Neural cell (in vitro differentiated cells): ENCODE data around the gene MIEF1. TPM values are rescaled to one million over a fixed set of nuclear protein-coding genes. Genes with fewer than 3 reads are reported as not detected.

ENCODE experiments used
- H2AFZ ChIP-seq: fragments of 200-600, 300-800 bp; sonication (generic), shearing (Covaris generic); 2 replicates; pipeline ENCODE4 v1.6.0; 2014; ENCODE audit warnings: low read depth, mild to moderate bottlenecking, antibody characterized with exemption, low read length, moderate library complexity
- H3F3A ChIP-seq: fragments of 200-600 bp; shearing (Covaris generic); 2 replicates; pipeline ENCODE4 v1.6.1; 2016; ENCODE audit warnings: mild to moderate bottlenecking, moderate library complexity, mixed read lengths, antibody characterized with exemption, low read length; ENCODE audit not compliant: insufficient read depth, poor library complexity, severe bottlenecking
- H3K27ac ChIP-seq: fragments of 200-600, 300-800 bp; sonication (generic), shearing (Covaris generic); 2 replicates; pipeline ENCODE4 v1.5.1; 2014; ENCODE audit warnings: mild to moderate bottlenecking, low read length, moderate library complexity
- H3K27me3 ChIP-seq: fragments of 300-800, 200-600 bp; sonication (generic), shearing (Covaris generic); 2 replicates; pipeline ENCODE4 v1.6.0; 2014; ENCODE audit warnings: mild to moderate bottlenecking, low read depth, low read length, moderate library complexity; ENCODE audit not compliant: insufficient read depth
- H3K36me3 ChIP-seq: fragments of 300-800, 200-600 bp; sonication (generic), shearing (Covaris generic); 2 replicates; pipeline ENCODE4 v1.5.1; 2014; ENCODE audit warnings: mild to moderate bottlenecking, antibody characterized with exemption, low read length, moderate library complexity; ENCODE audit not compliant: insufficient read depth
- H3K4me2 ChIP-seq: fragments of 300-800, 200-600 bp; sonication (generic), shearing (Covaris generic); 2 replicates; pipeline ENCODE4 v1.6.0; 2014; ENCODE audit warnings: mild to moderate bottlenecking, low read length
- H3K4me3 ChIP-seq: fragments of 300-800, 200-600 bp; sonication (generic), shearing (Covaris generic); 2 replicates; pipeline ENCODE4 v1.5.1; 2014; ENCODE audit warnings: mild to moderate bottlenecking, low read length, moderate library complexity
- H3K79me2 ChIP-seq: fragments of 200-600 bp; shearing (Covaris generic); replicated peaks from 2 replicates; pipeline ENCODE4 v1.6.0; 2014; ENCODE audit warnings: mild to moderate bottlenecking, low read length, moderate library complexity; ENCODE audit not compliant: insufficient read depth
- H3K9ac ChIP-seq: fragments of 300-800, 200-600 bp; sonication (generic), shearing (Covaris generic); 2 replicates; pipeline ENCODE4 v1.6.1; 2016; ENCODE audit warnings: mild to moderate bottlenecking, low read length, mixed read lengths
- H3K9me2 ChIP-seq: fragments of 200-600 bp; shearing (Covaris generic); 2 replicates; pipeline ENCODE4 v1.6.1; 2016; ENCODE audit warnings: mild to moderate bottlenecking, low read length, mixed read lengths; ENCODE audit not compliant: insufficient read depth
- H3K9me3 ChIP-seq: fragments of 200-600, 300-800 bp; sonication (generic), shearing (Covaris generic); 2 replicates; pipeline ENCODE4 v1.6.1; 2016; ENCODE audit warnings: mild to moderate bottlenecking, mixed run types, low read length, moderate library complexity, mixed read lengths
- H4K20me1 ChIP-seq: fragments of 200-600 bp; shearing (Covaris generic); 2 replicates; pipeline ENCODE4 v1.6.1; 2016; ENCODE audit warnings: mild to moderate bottlenecking, mixed run types; ENCODE audit not compliant: insufficient read depth
- EP300 ChIP-seq: fragments of 450-650 bp; conservative IDR thresholded peaks from 2 replicates; pipeline ENCODE4 v1.6.1; 2014; ENCODE audit warnings: antibody characterized with exemption, mild to moderate bottlenecking, moderate library complexity; ENCODE audit not compliant: poor library complexity, severe bottlenecking
- EZH2 ChIP-seq: fragments of 200-600, 300-800 bp; shearing (Covaris generic), sonication (generic); IDR thresholded peaks from 2 replicates; pipeline ENCODE4 v1.6.1; 2014; ENCODE audit warnings: antibody characterized with exemption, low read length, borderline replicate concordance, mild to moderate bottlenecking; ENCODE audit not compliant: insufficient read depth, poor library complexity, severe bottlenecking
- MXI1 ChIP-seq: fragments of 450-650 bp; conservative IDR thresholded peaks from 2 replicates; pipeline ENCODE4 v1.6.1; 2014; ENCODE audit warnings: antibody characterized with exemption, mild to moderate bottlenecking; ENCODE audit not compliant: poor library complexity, severe bottlenecking
- POLR2AphosphoS5 ChIP-seq: IDR thresholded peaks from 2 replicates; pipeline ENCODE4 v1.6.1; 2012
- RAD21 ChIP-seq: fragments of 450-650 bp; conservative IDR thresholded peaks from 2 replicates; pipeline ENCODE4 v1.6.1; 2014; ENCODE audit warnings: antibody characterized with exemption, mild to moderate bottlenecking, moderate library complexity
- SMC3 ChIP-seq: fragments of 450-650 bp; conservative IDR thresholded peaks from 2 replicates; pipeline ENCODE4 v1.6.1; 2014; ENCODE audit warnings: antibody characterized with exemption, mild to moderate bottlenecking, moderate library complexity; ENCODE audit not compliant: poor library complexity
- TAF1 ChIP-seq: IDR thresholded peaks from 2 replicates; pipeline ENCODE4 v1.6.1; 2012; ENCODE audit warnings: low read depth
- polyA plus RNA-seq: library from polyadenylated mRNA; depleted of rRNA; stranded (reverse); fragments of >200 nt; gene quantifications from 2 replicates; pipeline ENCODE4 v1.2.3, GENCODE V29; 2014
- TF ChIP-seq, protein P1 (sequence below): fragments of 450-650 bp; IDR thresholded peaks from 2 replicates; pipeline ENCODE4 v1.5.1; 2014; ENCODE audit warnings: antibody characterized with exemption, mild to moderate bottlenecking, moderate library complexity; ENCODE audit not compliant: poor library complexity, severe bottlenecking
- TF ChIP-seq, protein P2 (sequence below): IDR thresholded peaks from 2 replicates; pipeline ENCODE4 v1.6.1; 2012; ENCODE audit warnings: borderline replicate concordance

The MIEF1 gene
- polyA plus RNA-seq, 1 donor from 2014 or later = 19.8 TPM

DNA sequence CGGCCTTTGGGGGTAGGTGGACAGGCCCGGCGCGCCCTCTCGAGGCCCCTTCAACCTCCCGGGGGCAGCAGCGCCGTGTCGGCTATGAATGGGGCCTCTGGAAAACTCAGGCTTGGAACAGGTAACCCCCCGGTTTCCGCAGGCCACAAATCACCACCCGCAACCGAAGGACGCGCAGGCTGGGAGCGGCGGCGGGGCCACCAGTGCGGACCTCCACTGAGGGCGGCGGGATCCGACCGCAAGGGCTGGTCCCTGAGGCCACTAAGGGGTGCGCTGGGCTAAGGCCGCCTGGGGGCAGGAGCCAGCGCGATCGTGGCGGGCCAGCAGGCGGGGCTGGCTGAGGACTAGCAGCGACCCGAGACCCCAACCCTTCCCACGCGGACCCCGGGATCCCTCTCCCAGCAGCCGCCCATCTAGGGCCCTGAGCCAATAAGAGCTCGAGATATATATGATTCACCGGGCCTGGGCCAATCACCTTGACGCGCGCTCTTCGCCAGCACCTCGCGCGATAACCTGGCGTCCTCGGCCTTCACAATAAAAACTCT lies 17.7 kb downstream of the MIEF1 start:
- Histone ChIP-seq H3K27ac (peak overlapping the region; percentile 98), H2AFZ (peak overlapping the region; percentile 73), H3K9me3 (no peaks in the 10 kb centered on the region), H3K9me2 (no peaks in the 10 kb centered on the region), H4K20me1 (peaks cover 22% of the 10 kb centered on the region), H3F3A (peaks cover 4% of the 10 kb centered on the region), H3K4me3 (peak overlapping the region; percentile 78), H3K27me3 (no peaks in the 10 kb centered on the region), H3K9ac (peak overlapping the region; percentile 100), H3K36me3 (peaks cover 4% of the 10 kb centered on the region), H3K4me2 (peak overlapping the region; percentile 69), H3K79me2 (peaks cover 41% of the 10 kb centered on the region)
- peak; percentile 97 for TF ChIP-seq POLR2AphosphoS5
- peak; percentile 63 for TF ChIP-seq SMC3
- TF ChIP-seq EZH2 = no peak
- TF ChIP-seq MXI1 = peak; percentile 75
- TF ChIP-seq TAF1 = no peak
- TF ChIP-seq, protein P1, sequence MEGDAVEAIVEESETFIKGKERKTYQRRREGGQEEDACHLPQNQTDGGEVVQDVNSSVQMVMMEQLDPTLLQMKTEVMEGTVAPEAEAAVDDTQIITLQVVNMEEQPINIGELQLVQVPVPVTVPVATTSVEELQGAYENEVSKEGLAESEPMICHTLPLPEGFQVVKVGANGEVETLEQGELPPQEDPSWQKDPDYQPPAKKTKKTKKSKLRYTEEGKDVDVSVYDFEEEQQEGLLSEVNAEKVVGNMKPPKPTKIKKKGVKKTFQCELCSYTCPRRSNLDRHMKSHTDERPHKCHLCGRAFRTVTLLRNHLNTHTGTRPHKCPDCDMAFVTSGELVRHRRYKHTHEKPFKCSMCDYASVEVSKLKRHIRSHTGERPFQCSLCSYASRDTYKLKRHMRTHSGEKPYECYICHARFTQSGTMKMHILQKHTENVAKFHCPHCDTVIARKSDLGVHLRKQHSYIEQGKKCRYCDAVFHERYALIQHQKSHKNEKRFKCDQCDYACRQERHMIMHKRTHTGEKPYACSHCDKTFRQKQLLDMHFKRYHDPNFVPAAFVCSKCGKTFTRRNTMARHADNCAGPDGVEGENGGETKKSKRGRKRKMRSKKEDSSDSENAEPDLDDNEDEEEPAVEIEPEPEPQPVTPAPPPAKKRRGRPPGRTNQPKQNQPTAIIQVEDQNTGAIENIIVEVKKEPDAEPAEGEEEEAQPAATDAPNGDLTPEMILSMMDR = peak; percentile 55
- no peak for TF ChIP-seq EP300
- TF ChIP-seq, protein P2, sequence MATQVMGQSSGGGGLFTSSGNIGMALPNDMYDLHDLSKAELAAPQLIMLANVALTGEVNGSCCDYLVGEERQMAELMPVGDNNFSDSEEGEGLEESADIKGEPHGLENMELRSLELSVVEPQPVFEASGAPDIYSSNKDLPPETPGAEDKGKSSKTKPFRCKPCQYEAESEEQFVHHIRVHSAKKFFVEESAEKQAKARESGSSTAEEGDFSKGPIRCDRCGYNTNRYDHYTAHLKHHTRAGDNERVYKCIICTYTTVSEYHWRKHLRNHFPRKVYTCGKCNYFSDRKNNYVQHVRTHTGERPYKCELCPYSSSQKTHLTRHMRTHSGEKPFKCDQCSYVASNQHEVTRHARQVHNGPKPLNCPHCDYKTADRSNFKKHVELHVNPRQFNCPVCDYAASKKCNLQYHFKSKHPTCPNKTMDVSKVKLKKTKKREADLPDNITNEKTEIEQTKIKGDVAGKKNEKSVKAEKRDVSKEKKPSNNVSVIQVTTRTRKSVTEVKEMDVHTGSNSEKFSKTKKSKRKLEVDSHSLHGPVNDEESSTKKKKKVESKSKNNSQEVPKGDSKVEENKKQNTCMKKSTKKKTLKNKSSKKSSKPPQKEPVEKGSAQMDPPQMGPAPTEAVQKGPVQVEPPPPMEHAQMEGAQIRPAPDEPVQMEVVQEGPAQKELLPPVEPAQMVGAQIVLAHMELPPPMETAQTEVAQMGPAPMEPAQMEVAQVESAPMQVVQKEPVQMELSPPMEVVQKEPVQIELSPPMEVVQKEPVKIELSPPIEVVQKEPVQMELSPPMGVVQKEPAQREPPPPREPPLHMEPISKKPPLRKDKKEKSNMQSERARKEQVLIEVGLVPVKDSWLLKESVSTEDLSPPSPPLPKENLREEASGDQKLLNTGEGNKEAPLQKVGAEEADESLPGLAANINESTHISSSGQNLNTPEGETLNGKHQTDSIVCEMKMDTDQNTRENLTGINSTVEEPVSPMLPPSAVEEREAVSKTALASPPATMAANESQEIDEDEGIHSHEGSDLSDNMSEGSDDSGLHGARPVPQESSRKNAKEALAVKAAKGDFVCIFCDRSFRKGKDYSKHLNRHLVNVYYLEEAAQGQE = peak; percentile 66
- peak; percentile 52 for TF ChIP-seq RAD21

DNA sequence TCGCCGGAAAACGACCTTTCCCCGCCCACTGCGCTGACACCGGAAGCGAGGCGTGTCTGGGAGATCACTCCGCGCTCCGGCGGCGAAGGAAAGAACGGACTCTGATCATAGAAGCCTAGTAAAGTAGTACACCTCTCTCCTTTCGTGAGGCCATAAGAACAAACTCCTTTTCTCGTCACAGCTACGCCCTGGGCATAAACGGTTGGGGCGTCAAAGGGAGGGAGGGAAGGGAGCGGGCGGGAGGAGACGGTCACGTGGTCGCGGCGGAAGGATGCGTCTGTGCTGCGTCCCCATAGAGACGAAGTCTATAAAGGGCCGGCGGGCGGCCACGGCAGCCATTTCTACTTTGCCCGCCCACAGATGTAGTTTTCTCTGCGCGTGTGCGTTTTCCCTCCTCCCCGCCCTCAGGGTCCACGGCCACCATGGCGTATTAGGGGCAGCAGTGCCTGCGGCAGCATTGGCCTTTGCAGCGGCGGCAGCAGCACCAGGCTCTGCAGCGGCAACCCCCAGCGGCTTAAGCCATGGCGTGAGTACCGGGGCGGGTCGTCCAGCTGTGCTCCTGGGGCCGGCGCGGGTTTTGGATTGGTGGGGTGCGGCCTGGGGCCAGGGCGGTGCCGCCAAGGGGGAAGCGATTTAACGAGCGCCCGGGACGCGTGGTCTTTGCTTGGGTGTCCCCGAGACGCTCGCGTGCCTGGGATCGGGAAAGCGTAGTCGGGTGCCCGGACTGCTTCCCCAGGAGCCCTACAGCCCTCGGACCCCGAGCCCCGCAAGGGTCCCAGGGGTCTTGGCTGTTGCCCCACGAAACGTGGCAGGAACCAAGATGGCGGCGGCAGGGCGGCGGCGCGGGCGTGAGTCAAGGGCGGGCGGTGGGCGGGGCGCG lies 18.4 kb downstream of the MIEF1 start, which contains the start of gene ATF4:
Gene ATF4, plus strand, starts transcription at position 337 of the 880 bp plus-strand sequence. CDS start 884 bp downstream, outside the sequence.
- peak within 1 kb of the TSS; percentile 95 for H2AFZ ChIP-seq
- peak within 1 kb of the TSS; percentile 100 for H3K9ac ChIP-seq
- no peaks in the 10 kb centered on the region for H3K9me2 ChIP-seq
- H3K36me3 ChIP-seq = peaks cover 4% of the 10 kb centered on the region
- no peaks in the 10 kb centered on the region for H3K27me3 ChIP-seq
- H3K27ac ChIP-seq = peak within 1 kb of the TSS; percentile 98
- H3K4me3 ChIP-seq = peak within 1 kb of the TSS; percentile 78
- peaks cover 4% of the 10 kb centered on the region for H3F3A ChIP-seq
- H4K20me1 ChIP-seq = peaks cover 27% of the 10 kb centered on the region
- peak; percentile 27 for TF ChIP-seq SMC3
- TF ChIP-seq EZH2 = no peak
- TF ChIP-seq, protein P2 = peak; percentile 98
- TF ChIP-seq EP300 = peak; percentile 67
- TF ChIP-seq RAD21 = no peak
- TF ChIP-seq MXI1 = peak; percentile 91
- TF ChIP-seq TAF1 = peak; percentile 97
- TF ChIP-seq POLR2AphosphoS5 = peak; percentile 99
- TF ChIP-seq, protein P1 = no peak
- H3K9me3 ChIP-seq = no peaks in the 10 kb centered on the region
- peak within 1 kb of the TSS; percentile 69 for H3K4me2 ChIP-seq
- H3K79me2 ChIP-seq = peaks cover 47% of the 10 kb centered on the region
